NOMO-1 (cell line): ENCODE data around the gene SMARCA2.

ENCODE experiments used
- DNase-seq, 2 experiments: peaks; one replicate each; lab custom pipeline; 2025; ENCODE audit not compliant: unreplicated experiment in 2 of 2; lab: John Stamatoyannopoulos, UW

Gene SMARCA2

GRCh38 chr9:2014696-2015580 is at the start of gene SMARCA2:
SMARCA2 (plus strand) TSS chr9:2015347; CDS start chr9:2029023, 13,676 bp downstream.
- DNase-seq = peak; percentile 82 to 89

DNA sequence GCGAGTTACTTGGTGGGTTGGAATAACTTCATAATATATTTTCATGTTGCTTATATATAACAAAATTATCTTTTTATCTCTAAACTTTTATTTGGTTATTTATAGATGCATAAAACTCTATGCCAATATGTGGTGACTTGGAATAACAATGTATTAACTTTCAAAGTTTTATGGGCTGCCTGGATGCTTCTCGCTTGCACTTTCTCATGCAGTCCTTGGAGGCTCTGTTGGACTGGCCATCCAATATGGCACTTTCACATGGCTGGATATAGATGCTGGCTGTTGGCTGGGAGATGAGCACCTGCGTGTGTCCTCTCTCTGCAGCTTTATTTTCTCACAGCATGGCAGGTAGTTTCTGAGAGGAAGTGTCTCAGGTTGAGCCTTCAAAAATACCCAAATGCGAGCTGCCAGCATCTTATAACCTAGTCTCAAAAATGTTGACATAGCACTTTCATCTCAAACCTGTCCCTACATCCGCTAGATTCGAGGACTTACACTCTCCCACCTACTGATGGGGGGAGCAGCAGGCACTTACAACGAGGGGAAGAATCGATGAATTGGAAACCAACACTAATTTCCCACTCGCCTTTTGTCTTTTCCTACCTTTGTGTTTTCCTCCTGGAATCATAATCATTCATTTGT is 48.3 kb upstream of the SMARCA2 start:
- DNase-seq = no peak

DNA sequence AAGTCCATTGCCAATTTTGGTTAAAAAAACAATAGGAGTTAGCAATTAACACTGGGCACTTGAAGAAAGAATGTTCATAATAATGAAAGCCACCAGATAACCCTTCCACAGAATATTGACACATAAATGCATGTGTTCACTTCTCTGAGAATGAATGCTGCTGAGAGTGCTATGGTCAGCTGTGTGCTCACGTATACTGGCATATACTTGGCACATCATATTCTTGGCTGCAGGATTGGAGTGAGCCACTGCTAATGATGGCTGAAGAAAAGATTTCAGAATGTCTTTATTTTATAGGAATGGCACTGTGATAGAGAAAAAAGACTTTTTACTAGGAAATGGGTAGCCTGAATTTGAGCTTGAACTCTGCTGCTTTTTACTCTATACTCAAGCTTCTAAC is 46.0 kb upstream of the SMARCA2 start:
- DNase-seq = no peak

GRCh38 chr9:1969898-1970297 is 45.2 kb upstream of the SMARCA2 start:
- DNase-seq = no peak

DNA sequence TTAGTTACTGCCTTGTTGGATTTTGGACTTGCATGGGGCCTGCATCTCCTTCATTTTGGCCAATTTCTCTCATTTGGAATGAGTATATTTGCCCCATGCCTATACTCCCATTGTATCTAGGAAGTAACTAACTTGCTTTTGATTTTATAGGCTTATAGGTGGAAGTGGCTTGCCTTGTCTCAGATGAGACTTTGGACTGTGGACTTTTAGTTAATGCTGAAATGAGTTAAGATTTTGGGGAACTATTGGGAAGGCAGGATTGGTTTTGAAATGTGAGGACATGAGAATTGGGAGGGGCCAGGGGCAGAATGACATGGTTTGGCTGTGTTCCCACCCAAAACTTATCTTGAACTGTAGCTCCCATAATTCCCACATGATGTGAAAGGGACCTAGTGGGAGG is 42.5 kb upstream of the SMARCA2 start:
- no peak for DNase-seq

- no peak for DNase-seq
These were observed 38.1 kb upstream of the SMARCA2 start for GRCh38 chr9:1977026-1977425.

GRCh38 chr9:1978941-1979340 is 36.2 kb upstream of the SMARCA2 start:
- DNase-seq = peak in 1 of 2 experiments; percentile 0

DNA sequence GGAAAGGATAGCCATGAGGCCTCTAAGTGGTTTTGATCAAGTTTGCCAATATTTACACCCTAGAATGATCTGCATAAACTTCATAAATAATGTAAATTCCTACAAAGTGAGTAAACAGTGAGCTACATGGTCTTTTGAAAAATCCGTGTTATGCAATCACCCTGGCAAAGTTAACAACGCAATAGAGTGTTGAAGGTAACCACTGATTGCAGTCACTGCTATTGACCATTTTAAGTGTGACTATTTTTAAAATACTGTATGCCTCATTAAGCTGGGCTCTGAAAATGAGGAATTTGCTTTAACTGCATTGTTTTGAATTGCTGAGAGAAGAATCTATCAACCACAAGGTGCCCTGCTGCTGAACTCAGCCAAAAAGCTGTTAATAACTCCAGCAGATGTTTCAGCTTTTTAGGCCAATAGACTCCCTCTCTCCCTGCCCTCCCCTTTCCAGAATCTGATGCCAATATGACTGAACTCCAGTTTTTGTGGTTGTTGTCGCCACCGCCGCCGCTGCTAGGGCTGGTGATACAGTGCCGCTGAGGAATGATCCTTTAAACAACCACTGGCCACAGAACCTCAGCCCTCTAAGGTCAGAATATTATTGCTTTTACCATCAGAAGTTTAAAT is 35.3 kb upstream of the SMARCA2 start:
- DNase-seq = peak; percentile 68 to 72

GRCh38 chr9:1980387-1980786 is 34.8 kb upstream of the SMARCA2 start:
- DNase-seq = no peak

- DNase-seq = no peak
These were observed 33.1 kb upstream of the SMARCA2 start for GRCh38 chr9:1982074-1982473.

GRCh38 chr9:1986341-1986740 is 28.8 kb upstream of the SMARCA2 start:
- DNase-seq = no peak

DNA sequence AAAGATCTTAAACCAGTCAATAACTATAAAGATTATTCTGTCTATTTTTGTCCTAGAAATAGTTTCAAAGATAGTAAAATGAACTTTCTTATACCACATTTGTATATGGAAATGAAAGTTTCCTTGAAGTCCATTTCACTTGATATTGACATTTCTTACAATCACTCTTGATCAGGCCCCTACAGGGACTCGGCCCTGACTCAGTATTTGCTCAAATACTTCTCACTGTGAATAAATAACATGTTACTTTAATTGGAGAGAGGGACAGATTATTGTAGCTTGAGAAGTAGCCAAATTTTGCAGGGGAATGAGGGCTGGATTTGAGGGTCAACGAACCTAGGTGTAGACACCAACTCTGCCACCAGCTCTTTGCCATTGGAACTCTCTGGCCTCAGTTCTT is 25.6 kb upstream of the SMARCA2 start:
- no peak for DNase-seq

- peak in 1 of 2 experiments; percentile 1 for DNase-seq
These were observed 21.0 kb upstream of the SMARCA2 start for GRCh38 chr9:1994180-1994579.

DNA sequence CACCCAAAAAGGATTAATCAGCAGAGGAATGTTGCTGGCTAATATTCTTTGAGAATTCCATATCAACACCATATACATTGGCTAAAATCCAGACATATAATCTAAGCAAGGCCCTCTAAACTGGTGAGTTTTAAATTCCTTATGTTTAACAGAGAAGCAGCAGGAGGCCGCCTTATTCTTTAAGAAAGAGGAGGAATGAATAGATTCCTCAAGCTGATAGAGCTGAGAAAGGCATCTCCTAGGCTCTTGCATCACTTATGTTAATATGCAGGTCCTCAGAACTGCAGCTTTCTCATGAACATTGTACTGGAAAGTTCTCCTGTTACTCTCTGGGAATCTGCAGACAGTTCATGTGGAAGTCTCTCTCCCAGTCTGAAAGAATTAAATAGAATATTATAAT is 20.1 kb upstream of the SMARCA2 start:
- no peak for DNase-seq

- DNase-seq = no peak
These were observed 19.0 kb upstream of the SMARCA2 start for GRCh38 chr9:1996156-1996555.

DNA sequence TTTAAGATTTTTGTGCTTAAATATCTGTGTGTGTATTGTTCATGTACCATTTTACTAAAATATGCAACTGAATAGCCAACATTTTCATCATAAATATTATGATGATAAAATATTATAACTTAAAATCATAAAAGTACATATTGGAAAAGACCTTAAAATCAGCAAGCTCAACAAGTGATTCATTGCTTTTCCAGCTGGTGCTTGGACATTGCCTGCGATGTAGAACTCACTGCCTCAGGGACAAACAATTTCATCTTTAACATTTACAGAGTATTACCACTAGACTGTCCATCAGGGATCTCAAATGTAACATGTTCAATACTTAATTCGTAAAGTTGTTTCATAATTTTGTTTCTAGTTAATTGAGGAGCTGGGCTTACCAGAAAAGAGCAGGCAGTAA is 17.5 kb upstream of the SMARCA2 start:
- DNase-seq = no peak

DNA sequence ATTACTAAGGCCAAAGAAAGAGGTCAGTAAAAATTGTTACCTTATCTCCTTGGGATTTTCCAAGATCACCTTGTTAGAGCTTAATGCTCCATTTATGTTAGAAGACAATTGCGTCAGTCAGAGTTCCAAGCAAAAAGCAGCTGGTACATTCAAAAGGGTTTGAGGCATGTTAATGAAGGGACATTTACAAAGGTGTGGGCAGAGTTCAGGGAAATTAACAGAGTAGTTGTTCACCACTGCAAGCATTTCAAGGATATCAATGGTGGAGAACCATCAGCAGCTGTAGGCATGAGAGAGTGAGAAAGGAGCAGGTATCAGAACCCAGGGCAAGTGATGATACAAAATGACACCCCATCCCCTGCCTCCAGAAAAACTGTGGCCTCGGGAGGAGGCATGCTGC is 17.0 kb upstream of the SMARCA2 start:
- DNase-seq = no peak

GRCh38 chr9:2000314-2000713 is 14.8 kb upstream of the SMARCA2 start:
- DNase-seq = peak in 1 of 2 experiments; percentile 1

GRCh38 chr9:2008372-2008771 is 6.8 kb upstream of the SMARCA2 start:
- DNase-seq = no peak

DNA sequence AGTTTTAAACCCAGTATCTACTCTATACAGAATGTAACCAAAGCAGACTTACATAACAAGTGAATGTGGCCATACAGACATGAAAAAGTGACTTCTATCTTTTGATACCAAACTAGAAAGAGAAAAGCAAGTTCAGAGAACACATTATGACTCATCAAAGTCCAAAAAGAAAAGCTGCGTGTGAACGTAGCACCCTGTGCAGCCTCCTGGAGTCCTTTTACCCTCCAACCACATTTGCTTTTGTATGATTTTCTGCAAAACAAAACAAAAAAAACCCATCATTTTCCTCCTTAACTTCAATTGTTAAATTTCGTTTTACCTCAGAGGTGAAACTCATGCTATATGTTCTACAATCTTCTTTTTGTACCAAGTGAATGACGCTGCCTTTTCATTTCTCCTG is 2.8 kb upstream of the SMARCA2 start:
- DNase-seq = no peak

- DNase-seq = peak; percentile 15 to 55
These were observed 1.2 kb upstream of the SMARCA2 start for GRCh38 chr9:2013743-2014475.
